Hematopoietic multipotent progenitor cell treated with erythropoietin and hydrocortisone succinate and interleukin-3 and kit ligand, for 8 days (in vitro differentiated cells): ENCODE measurements around the gene PRR15.

ENCODE experiments used
- DNase-seq: peaks from one replicate; pipeline ENCODE4 v3.0.0-alpha.2; 2015

The PRR15 gene

GRCh38 chr7:29611941-29612544, 48.4 kb downstream of the PRR15 start:
- DNase-seq, result no peak

- no peak for DNase-seq
Observed at GRCh38 chr7:29612596-29612995, 49.0 kb downstream of the PRR15 start.

DNA sequence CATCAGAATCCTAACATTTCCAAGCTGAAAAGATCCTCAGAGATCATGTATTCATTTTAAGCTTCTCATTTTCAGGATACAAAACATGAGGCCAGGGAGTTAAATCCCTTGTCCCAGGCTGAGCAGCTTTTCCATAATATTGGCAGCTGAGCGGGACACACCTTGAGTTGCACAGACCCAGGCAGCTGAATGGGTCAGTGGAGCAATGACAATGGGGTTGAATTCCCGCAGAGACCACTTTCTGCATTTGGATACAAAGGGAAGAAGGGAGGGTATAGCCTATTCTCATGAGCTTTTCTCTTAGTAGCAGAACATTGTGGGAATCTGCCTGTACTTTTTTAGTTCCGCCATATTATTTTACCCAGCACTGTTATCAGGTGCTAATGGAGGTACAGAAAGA, 49.5 kb downstream of the PRR15 start:
- no peak for DNase-seq

DNA sequence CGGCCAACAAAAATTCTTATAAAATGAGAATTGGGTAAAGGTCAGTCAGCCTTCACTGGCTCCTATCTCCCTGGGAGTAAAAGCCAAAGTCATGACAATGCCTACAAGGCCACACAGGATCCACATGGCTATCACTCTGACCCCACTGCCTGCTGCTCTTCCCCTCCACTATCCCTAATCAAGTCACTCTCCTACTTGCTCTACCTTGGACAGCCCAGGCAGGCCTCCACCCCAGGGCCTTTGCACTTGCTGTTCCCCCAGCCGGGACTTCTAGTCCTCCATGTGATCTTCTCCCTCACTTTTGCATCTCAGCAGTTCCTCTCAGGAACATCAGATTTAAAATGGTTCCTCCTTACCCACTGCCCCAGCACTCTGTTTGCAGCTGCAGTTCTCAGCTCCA, 50.6 kb downstream of the PRR15 start:
- no peak for DNase-seq
